Measurements from ENCODE around the gene SPIRE1. TPM values are rescaled to one million over a fixed set of nuclear protein-coding genes. Genes with fewer than 3 reads are reported as not detected.

Gene SPIRE1
- total RNA-seq, 1 donor from 2014 or later, result 15.7 TPM

- Histone ChIP-seq H3K27ac (no peak overlapping the region), H3K4me3 (no peak overlapping the region), H3K36me3 (no peaks in the 10 kb centered on the region), H3K9me3 (no peaks in the 10 kb centered on the region), H3K27me3 (no peaks in the 10 kb centered on the region), H3K4me1 (no peaks in the 10 kb centered on the region)
- TF ChIP-seq CTCF (IDR thresholded peaks at IDR 0.05), result no peak
- TF ChIP-seq POLR2A (IDR thresholded peaks at IDR 0.05), result no peak
- TF ChIP-seq POLR2AphosphoS5 (IDR thresholded peaks at IDR 0.05; ENCODE audit: insufficient read depth in 1 of 2, low read depth in 1 of 2), result no peak
- DNase-seq (ENCODE audit: extremely low spot score in 2 of 2), result no peak
- intact Hi-C loops (cut with DNase I), result no loop called here
These were observed 32.7 kb downstream of the SPIRE1 start for GRCh38 chr18:12625241-12625640.

- H3K27me3 ChIP-seq, result no peaks in the 10 kb centered on the region
- TF ChIP-seq POLR2A (IDR thresholded peaks at IDR 0.05) (no peak), POLR2AphosphoS5 (IDR thresholded peaks at IDR 0.05; ENCODE audit: insufficient read depth in 1 of 2, low read depth in 1 of 2) (no peak), CTCF (IDR thresholded peaks at IDR 0.05) (no peak)
- H3K4me3 ChIP-seq, result no peak overlapping the region
- no peak for DNase-seq (ENCODE audit: extremely low spot score in 2 of 2)
- H3K27ac ChIP-seq, result no peak overlapping the region
- intact Hi-C loops (cut with DNase I), result no loop called here
- no peaks in the 10 kb centered on the region for H3K4me1 ChIP-seq
- H3K9me3 ChIP-seq, result no peaks in the 10 kb centered on the region
- no peaks in the 10 kb centered on the region for H3K36me3 ChIP-seq
These were observed 36.1 kb downstream of the SPIRE1 start for GRCh38 chr18:12621742-12622306.

- no peak overlapping the region for H3K4me3 ChIP-seq
- H3K27me3 ChIP-seq, result no peaks in the 10 kb centered on the region
- DNase-seq (ENCODE audit: extremely low spot score in 2 of 2), result no peak
- no peak for TF ChIP-seq POLR2A (IDR thresholded peaks at IDR 0.05)
- TF ChIP-seq POLR2AphosphoS5 (IDR thresholded peaks at IDR 0.05; ENCODE audit: insufficient read depth in 1 of 2, low read depth in 1 of 2), result no peak
- no peak for TF ChIP-seq CTCF (IDR thresholded peaks at IDR 0.05)
- H3K36me3 ChIP-seq, result no peaks in the 10 kb centered on the region
- H3K9me3 ChIP-seq, result no peaks in the 10 kb centered on the region
- no peaks in the 10 kb centered on the region for H3K4me1 ChIP-seq
- no peak overlapping the region for H3K27ac ChIP-seq
- intact Hi-C loops (cut with DNase I), result no loop called here
These were observed 42.2 kb downstream of the SPIRE1 start for GRCh38 chr18:12615748-12616147.

- Histone ChIP-seq H3K4me3 (no peak overlapping the region), H3K27ac (no peak overlapping the region), H3K4me1 (peaks cover 26% of the 10 kb centered on the region), H3K27me3 (no peaks in the 10 kb centered on the region), H3K9me3 (no peaks in the 10 kb centered on the region), H3K36me3 (no peaks in the 10 kb centered on the region)
- intact Hi-C loops (cut with DNase I), result no loop called here
- DNase-seq (ENCODE audit: extremely low spot score in 2 of 2), result no peak
- TF ChIP-seq POLR2AphosphoS5 (IDR thresholded peaks at IDR 0.05; ENCODE audit: insufficient read depth in 1 of 2, low read depth in 1 of 2), result no peak
- no peak for TF ChIP-seq CTCF (IDR thresholded peaks at IDR 0.05)
- TF ChIP-seq POLR2A (IDR thresholded peaks at IDR 0.05), result no peak
These were observed 49.6 kb downstream of the SPIRE1 start for GRCh38 chr18:12608301-12608700.

GRCh38 chr18:12606592-12607315, 51.2 kb downstream of the SPIRE1 start:
- Histone ChIP-seq H3K4me1 (peaks cover 26% of the 10 kb centered on the region), H3K27ac (peak overlapping the region; percentile 37), H3K9me3 (no peaks in the 10 kb centered on the region), H3K4me3 (no peak overlapping the region), H3K36me3 (no peaks in the 10 kb centered on the region), H3K27me3 (no peaks in the 10 kb centered on the region)
- intact Hi-C loops (cut with DNase I), result no loop called here
- TF ChIP-seq CTCF (IDR thresholded peaks at IDR 0.05), result no peak
- no peak for TF ChIP-seq POLR2A (IDR thresholded peaks at IDR 0.05)
- TF ChIP-seq POLR2AphosphoS5 (IDR thresholded peaks at IDR 0.05; ENCODE audit: insufficient read depth in 1 of 2, low read depth in 1 of 2), result peak in 1 of 2 donors; percentile 64
- DNase-seq (ENCODE audit: extremely low spot score in 2 of 2), result no peak
